ENCODE results near the gene CHRNB4.

Gene CHRNB4

GRCh38 chr15:78630886-78631633, 9.9 kb downstream of the CHRNB4 start:
- no peak for DNase-seq

GRCh38 chr15:78629716-78630065, 11.3 kb downstream of the CHRNB4 start:
- no peak for DNase-seq

- DNase-seq, result no peak
Measured at GRCh38 chr15:78629031-78629715, 11.8 kb downstream of the CHRNB4 start.

- DNase-seq, result no peak
Measured at GRCh38 chr15:78628227-78628626, 12.8 kb downstream of the CHRNB4 start.

GRCh38 chr15:78627348-78627747, 13.7 kb downstream of the CHRNB4 start:
- no peak for DNase-seq

- DNase-seq, result no peak
Measured at GRCh38 chr15:78626381-78626995, 14.5 kb downstream of the CHRNB4 start.

GRCh38 chr15:78625606-78626280, 15.3 kb downstream of the CHRNB4 start:
- DNase-seq, result no peak

GRCh38 chr15:78624651-78625590, 16.1 kb downstream of the CHRNB4 start:
- no peak for DNase-seq

- DNase-seq, result no peak
Measured at GRCh38 chr15:78623786-78624497, 17.1 kb downstream of the CHRNB4 start.

GRCh38 chr15:78621810-78622402, 19.1 kb downstream of the CHRNB4 start:
- no peak for DNase-seq

GRCh38 chr15:78620527-78621421, 20.2 kb downstream of the CHRNB4 start, which contains the start of gene CHRNA3:
CHRNA3 (minus strand) TSS chr15:78620996; CDS start chr15:78620794, 202 bp downstream.
- DNase-seq, result no peak

GRCh38 chr15:78620021-78620526, 20.9 kb downstream of the CHRNB4 start:
- no peak for DNase-seq

GRCh38 chr15:78619022-78619950, 21.7 kb downstream of the CHRNB4 start:
- no peak for DNase-seq

GRCh38 chr15:78618490-78618934, 22.5 kb downstream of the CHRNB4 start:
- DNase-seq, result peak; percentile 90 to 95 (median 92)

GRCh38 chr15:78618064-78618463, 22.9 kb downstream of the CHRNB4 start:
- no peak for DNase-seq

- no peak for DNase-seq
Measured at GRCh38 chr15:78617516-78617915, 23.5 kb downstream of the CHRNB4 start.

- DNase-seq, result peak; percentile 48 to 64 (median 56)
Measured at GRCh38 chr15:78617076-78617475, 23.9 kb downstream of the CHRNB4 start.

- no peak for DNase-seq
Measured at GRCh38 chr15:78616506-78616905, 24.5 kb downstream of the CHRNB4 start.
